Measurements from ENCODE around the gene FAM76B.

FAM76B gene

GRCh38 chr11:95728094-95728493, 61.5 kb downstream of the FAM76B start:
- peaks cover 7% of the 10 kb centered on the region for H3K27me3 ChIP-seq (ENCODE audit: control insufficient read depth, insufficient read depth, low read length)
- no peaks in the 10 kb centered on the region for H3K36me3 ChIP-seq (ENCODE audit: insufficient read depth, low read length)
- no peak overlapping the region for H3K9ac ChIP-seq (ENCODE audit: low read depth, low read length)
- no peaks in the 10 kb centered on the region for H3K9me3 ChIP-seq (replicated peaks; ENCODE audit: low read length)
- H3K4me1 ChIP-seq (ENCODE audit: control insufficient read depth, insufficient read depth, low read length), result no peaks in the 10 kb centered on the region
- H3K4me3 ChIP-seq (ENCODE audit: low read length), result no peak overlapping the region
- H3K4me2 ChIP-seq (ENCODE audit: low read length), result no peak overlapping the region

DNA sequence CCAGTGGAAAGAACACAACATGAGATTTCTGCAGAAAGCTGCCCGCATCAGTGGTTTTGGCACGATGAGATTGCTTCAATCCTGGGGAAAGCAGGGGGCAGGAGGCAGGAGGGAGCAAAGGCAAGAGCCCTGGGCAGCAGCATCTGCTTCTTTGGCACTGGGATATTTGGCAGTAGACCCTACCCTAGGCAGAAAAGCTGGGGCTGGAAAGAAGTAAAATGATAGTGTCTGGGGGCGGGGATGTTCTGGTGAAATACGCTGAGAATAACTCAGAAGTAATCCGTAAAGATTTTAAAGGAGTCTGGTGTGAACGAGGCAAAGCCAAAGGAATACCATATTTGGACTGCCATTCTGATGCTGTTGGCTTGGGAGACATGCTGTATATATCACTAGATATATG, 62.0 kb downstream of the FAM76B start:
- peaks cover 7% of the 10 kb centered on the region for H3K27me3 ChIP-seq (ENCODE audit: control insufficient read depth, insufficient read depth, low read length)
- no peaks in the 10 kb centered on the region for H3K36me3 ChIP-seq (ENCODE audit: insufficient read depth, low read length)
- no peak overlapping the region for H3K4me3 ChIP-seq (ENCODE audit: low read length)
- no peaks in the 10 kb centered on the region for H3K4me1 ChIP-seq (ENCODE audit: control insufficient read depth, insufficient read depth, low read length)
- no peaks in the 10 kb centered on the region for H3K9me3 ChIP-seq (replicated peaks; ENCODE audit: low read length)
- no peak overlapping the region for H3K9ac ChIP-seq (ENCODE audit: low read depth, low read length)
- no peak overlapping the region for H3K4me2 ChIP-seq (ENCODE audit: low read length)

DNA sequence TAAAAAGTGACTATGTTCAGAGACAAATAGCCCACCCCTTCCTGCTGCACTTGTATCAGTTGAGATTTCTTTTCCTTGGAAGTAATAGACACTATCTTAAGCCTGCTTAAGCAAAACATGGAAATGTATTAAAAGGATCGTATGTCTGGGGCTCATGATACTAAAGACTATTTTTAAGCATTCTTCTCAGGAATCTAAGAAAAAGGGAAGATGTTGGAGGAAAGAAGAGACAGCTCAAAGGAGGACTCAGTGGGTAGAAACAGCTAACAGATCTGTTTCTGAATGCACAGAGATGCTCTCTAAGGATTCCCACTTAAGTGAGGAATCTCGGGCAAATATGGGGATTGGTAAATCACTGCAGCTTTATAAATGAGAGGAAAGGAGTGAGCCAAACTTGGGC, 62.5 kb downstream of the FAM76B start:
- H3K36me3 ChIP-seq (ENCODE audit: insufficient read depth, low read length), result no peaks in the 10 kb centered on the region
- no peak overlapping the region for H3K4me3 ChIP-seq (ENCODE audit: low read length)

DNA sequence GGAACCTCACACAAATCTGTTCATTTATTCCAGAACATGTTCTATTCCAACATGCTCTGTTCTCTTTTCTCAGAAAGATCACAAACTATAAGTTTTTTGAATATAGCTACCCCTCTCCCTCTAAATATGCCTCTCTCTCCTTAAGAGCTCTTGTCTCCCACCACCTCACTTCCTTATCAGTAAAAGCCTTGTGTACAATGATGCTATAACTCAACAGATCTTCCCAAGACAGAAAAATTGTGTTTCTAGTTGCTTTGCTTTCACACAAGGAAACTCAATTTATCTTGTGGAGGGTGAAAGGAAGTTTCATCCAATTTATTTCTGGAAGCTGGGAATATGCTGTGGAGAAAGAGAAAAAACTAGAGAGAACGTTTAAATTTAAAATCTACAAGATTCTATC, 64.4 kb downstream of the FAM76B start:
- peaks cover 19% of the 10 kb centered on the region for H3K27me3 ChIP-seq (ENCODE audit: control insufficient read depth, insufficient read depth, low read length)

More for the DNA sequence above, 62.5 kb downstream of the FAM76B start:
- Histone ChIP-seq H3K4me1 (ENCODE audit: control insufficient read depth, insufficient read depth, low read length) (no peaks in the 10 kb centered on the region), H3K4me2 (ENCODE audit: low read length) (no peak overlapping the region), H3K27me3 (ENCODE audit: control insufficient read depth, insufficient read depth, low read length) (peaks cover 8% of the 10 kb centered on the region), H3K9me3 (replicated peaks; ENCODE audit: low read length) (no peaks in the 10 kb centered on the region), H3K9ac (ENCODE audit: low read depth, low read length) (no peak overlapping the region)

DNA sequence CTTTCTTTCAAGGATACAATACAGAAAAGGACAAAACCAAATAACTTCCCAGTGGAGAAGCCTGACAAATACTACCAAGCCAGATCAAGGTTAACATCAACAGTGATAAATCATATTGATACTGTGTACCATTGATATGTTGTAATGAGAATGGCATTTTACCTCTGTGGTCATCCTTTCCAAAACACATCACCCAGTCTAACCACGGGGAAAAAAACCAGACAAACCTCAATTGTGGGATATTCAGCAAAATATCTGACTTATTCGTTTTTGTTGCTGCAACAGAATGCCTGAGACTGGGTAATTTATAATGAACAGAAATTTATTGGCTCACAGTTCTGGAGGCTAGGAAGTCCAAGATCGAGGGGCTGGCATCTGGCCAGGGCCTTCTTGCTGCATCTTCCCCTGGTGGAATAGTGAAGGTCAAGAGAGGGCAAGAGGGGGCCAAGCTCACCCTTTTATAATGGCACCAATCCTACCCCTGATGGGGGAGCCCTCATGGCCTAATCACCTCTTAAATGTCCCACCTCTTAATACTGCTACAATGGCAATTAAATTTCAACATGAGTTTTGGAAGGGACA, 66.1 kb downstream of the FAM76B start:
- Histone ChIP-seq H3K27me3 (ENCODE audit: control insufficient read depth, insufficient read depth, low read length) (peaks cover 26% of the 10 kb centered on the region), H3K4me2 (ENCODE audit: low read length) (no peak overlapping the region), H3K9ac (ENCODE audit: low read depth, low read length) (no peak overlapping the region), H3K36me3 (ENCODE audit: insufficient read depth, low read length) (no peaks in the 10 kb centered on the region), H3K9me3 (replicated peaks; ENCODE audit: low read length) (no peaks in the 10 kb centered on the region), H3K4me1 (ENCODE audit: control insufficient read depth, insufficient read depth, low read length) (no peaks in the 10 kb centered on the region), H3K4me3 (ENCODE audit: low read length) (no peak overlapping the region)

More for the DNA sequence above, 64.4 kb downstream of the FAM76B start:
- Histone ChIP-seq H3K9me3 (replicated peaks; ENCODE audit: low read length) (no peaks in the 10 kb centered on the region), H3K4me2 (ENCODE audit: low read length) (no peak overlapping the region), H3K4me1 (ENCODE audit: control insufficient read depth, insufficient read depth, low read length) (no peaks in the 10 kb centered on the region), H3K36me3 (ENCODE audit: insufficient read depth, low read length) (no peaks in the 10 kb centered on the region), H3K4me3 (ENCODE audit: low read length) (no peak overlapping the region), H3K9ac (ENCODE audit: low read depth, low read length) (no peak overlapping the region)

DNA sequence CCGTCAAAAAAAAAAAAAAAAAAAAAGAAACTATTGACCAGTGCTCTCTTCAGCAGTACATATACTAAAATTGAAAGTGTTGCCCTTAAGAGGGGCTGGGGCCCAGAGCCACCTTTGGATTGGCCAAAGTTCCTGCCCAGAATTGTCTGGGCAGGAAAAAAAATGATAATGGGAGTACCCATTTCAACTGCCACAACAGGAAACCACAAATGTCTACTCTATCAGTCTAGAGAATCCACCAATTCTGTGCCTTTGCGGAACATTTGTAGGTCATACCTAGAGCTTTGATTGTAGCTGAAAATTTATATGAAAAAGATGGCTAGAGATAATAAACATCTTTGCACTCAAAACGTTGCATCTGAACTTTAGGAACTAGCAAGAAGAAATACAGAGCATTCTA, 69.4 kb downstream of the FAM76B start:
- Histone ChIP-seq H3K27me3 (ENCODE audit: control insufficient read depth, insufficient read depth, low read length) (peaks cover 21% of the 10 kb centered on the region), H3K36me3 (ENCODE audit: insufficient read depth, low read length) (no peaks in the 10 kb centered on the region), H3K4me2 (ENCODE audit: low read length) (no peak overlapping the region), H3K4me1 (ENCODE audit: control insufficient read depth, insufficient read depth, low read length) (no peaks in the 10 kb centered on the region), H3K4me3 (ENCODE audit: low read length) (no peak overlapping the region), H3K9ac (ENCODE audit: low read depth, low read length) (no peak overlapping the region), H3K9me3 (replicated peaks; ENCODE audit: low read length) (no peaks in the 10 kb centered on the region)

Data from skeletal muscle satellite cell (primary cell).